H9 (cell line): ENCODE measurements around the gene GCN1. TPM values are rescaled to one million over a fixed set of nuclear protein-coding genes. Genes with fewer than 3 reads are reported as not detected.

Experiments used
- DNase-seq: peaks from one replicate; pipeline ENCODE4 v3.0.0-alpha.2; 2017
- H2AFZ ChIP-seq: one replicate; pipeline ENCODE4 v1.6.1; 2013; ENCODE audit warnings: mild to moderate bottlenecking, low read length, control low read depth, moderate library complexity
- H2AK5ac ChIP-seq: 2 replicates; pipeline ENCODE4 v1.6.1; 2013; ENCODE audit warnings: low read length, control low read depth, mixed read lengths; ENCODE audit not compliant: insufficient read length
- H2BK120ac ChIP-seq: one replicate; pipeline ENCODE4 v1.6.1; 2013; ENCODE audit warnings: low read depth, mild to moderate bottlenecking, low read length, control low read depth, inconsistent platforms; ENCODE audit not compliant: poor library complexity, severe bottlenecking
- H2BK12ac ChIP-seq: 2 replicates; pipeline ENCODE4 v1.6.1; 2013; ENCODE audit warnings: low read length, control low read depth, mixed read lengths, low read depth; ENCODE audit not compliant: insufficient read length
- H2BK15ac ChIP-seq: 2 replicates; pipeline ENCODE4 v1.6.1; 2013; ENCODE audit warnings: low read depth, low read length, control low read depth
- H2BK20ac ChIP-seq: one replicate; pipeline ENCODE4 v1.6.1; 2013; ENCODE audit warnings: low read depth, mild to moderate bottlenecking, low read length, control low read depth, inconsistent platforms; ENCODE audit not compliant: poor library complexity, severe bottlenecking
- H2BK5ac ChIP-seq: 2 replicates; pipeline ENCODE4 v1.6.1; 2013; ENCODE audit warnings: low read length, control low read depth, mixed read lengths; ENCODE audit not compliant: insufficient read length
- H3K14ac ChIP-seq: 2 replicates; pipeline ENCODE4 v1.6.1; 2013; ENCODE audit warnings: low read length, control low read depth; ENCODE audit not compliant: insufficient read depth
- H3K18ac ChIP-seq: 2 replicates; pipeline ENCODE4 v1.6.1; 2013; ENCODE audit warnings: low read depth, mild to moderate bottlenecking, mixed read lengths, low read length, control low read depth; ENCODE audit not compliant: insufficient read length
- H3K23ac ChIP-seq: 2 replicates; pipeline ENCODE4 v1.6.1; 2013; ENCODE audit warnings: low read length, control low read depth, mixed read lengths, low read depth; ENCODE audit not compliant: insufficient read length
- H3K23me2 ChIP-seq: 2 replicates; pipeline ENCODE4 v1.6.1; 2013; ENCODE audit warnings: low read depth, mild to moderate bottlenecking, mixed read lengths, low read length, control low read depth; ENCODE audit not compliant: insufficient read length, poor library complexity, severe bottlenecking
- H3K27ac ChIP-seq: 2 replicates; pipeline ENCODE4 v1.5.1; 2013; ENCODE audit warnings: low read length, control low read depth, mixed read lengths, low read depth; ENCODE audit not compliant: insufficient read length
- H3K27me3 ChIP-seq: 2 replicates; pipeline ENCODE4 v1.6.1; 2013; ENCODE audit warnings: low read length, control low read depth, inconsistent platforms; ENCODE audit not compliant: insufficient read depth
- H3K4ac ChIP-seq: 2 replicates; pipeline ENCODE4 v1.6.1; 2013; ENCODE audit warnings: low read depth, mild to moderate bottlenecking, control low read depth, inconsistent platforms, low read length, moderate library complexity
- H3K4me1 ChIP-seq: 2 replicates; pipeline ENCODE4 v1.6.1; 2013; ENCODE audit warnings: low read length, control low read depth, inconsistent platforms; ENCODE audit not compliant: insufficient read depth
- H3K4me2 ChIP-seq: 2 replicates; pipeline ENCODE4 v1.6.1; 2013; ENCODE audit warnings: low read length, control low read depth, mixed read lengths; ENCODE audit not compliant: insufficient read length, insufficient read depth
- H3K56ac ChIP-seq: 2 replicates; pipeline ENCODE4 v1.6.1; 2013; ENCODE audit warnings: low read depth, mild to moderate bottlenecking, mixed read lengths, low read length, control low read depth; ENCODE audit not compliant: insufficient read length
- H3K79me1 ChIP-seq: 2 replicates; pipeline ENCODE4 v1.6.1; 2013; ENCODE audit warnings: low read depth, mild to moderate bottlenecking, moderate library complexity, low read length, control low read depth, inconsistent platforms; ENCODE audit not compliant: insufficient read depth, poor library complexity, severe bottlenecking
- H3K79me2 ChIP-seq: 2 replicates; pipeline ENCODE4 v1.6.1; 2013; ENCODE audit warnings: low read length, control low read depth, inconsistent platforms; ENCODE audit not compliant: insufficient read depth
- H3K9ac ChIP-seq: 2 replicates; pipeline ENCODE4 v1.6.1; 2013; ENCODE audit warnings: low read length, control low read depth, mixed read lengths; ENCODE audit not compliant: insufficient read length; ENCODE audit errors: extremely low read depth
- H3K9me3 ChIP-seq: one replicate; pipeline ENCODE4 v1.6.1; 2013; ENCODE audit warnings: low read depth, low read length, inconsistent platforms; ENCODE audit not compliant: control insufficient read depth
- H3T11ph ChIP-seq: one replicate; pipeline ENCODE4 v1.6.1; 2013; ENCODE audit warnings: mild to moderate bottlenecking, low read length, control low read depth, inconsistent platforms
- H4K20me1 ChIP-seq: one replicate; pipeline ENCODE4 v1.6.1; 2013; ENCODE audit not compliant: control insufficient read depth, insufficient read length, insufficient read depth
- H4K5ac ChIP-seq: 2 replicates; pipeline ENCODE4 v1.6.1; 2013; ENCODE audit warnings: low read depth, mild to moderate bottlenecking, mixed read lengths, low read length, control low read depth; ENCODE audit not compliant: insufficient read length
- H4K8ac ChIP-seq: replicated peaks from 2 replicates; pipeline ENCODE4 v1.6.1; 2013; ENCODE audit warnings: low read length, control low read depth, mixed read lengths, low read depth; ENCODE audit not compliant: insufficient read length
- H4K91ac ChIP-seq: 2 replicates; pipeline ENCODE4 v1.6.1; 2013; ENCODE audit warnings: low read depth, mild to moderate bottlenecking, moderate library complexity, mixed read lengths, low read length, control low read depth; ENCODE audit not compliant: insufficient read length
- H3K27ac Mint-ChIP-seq, 3 experiments: 2 replicates in 2 of 3; 3 replicates in 1 of 3; pipeline ENCODE4 v1.8.0; 2020 to 2021; ENCODE audit warnings: mixed read lengths in 3 of 3, mild to moderate bottlenecking in 1 of 3, moderate library complexity in 1 of 3
- H3K27me3 Mint-ChIP-seq: 2 replicates; pipeline ENCODE4 v1.8.0; 2021; ENCODE audit warnings: low read depth, mild to moderate bottlenecking, moderate library complexity, mixed read lengths
- H3K36me3 Mint-ChIP-seq, 3 experiments: 2 replicates in 2 of 3; 3 replicates in 1 of 3; pipeline ENCODE4 v1.8.0; 2020 to 2021; ENCODE audit warnings: low read depth in 3 of 3, mixed read lengths in 3 of 3; ENCODE audit not compliant: insufficient read depth in 1 of 3
- H3K4me1 Mint-ChIP-seq, 2 experiments: 2 replicates each; pipeline ENCODE4 v1.8.0; 2020; ENCODE audit warnings: mixed read lengths in 2 of 2
- H3K4me3 Mint-ChIP-seq, 2 experiments: 2 replicates in 1 of 2; 3 replicates in 1 of 2; pipeline ENCODE4 v1.8.0; 2020 to 2021; ENCODE audit warnings: mild to moderate bottlenecking in 2 of 2, mixed read lengths in 2 of 2, moderate library complexity in 1 of 2
- H3K9me3 Mint-ChIP-seq, 2 experiments: 2 replicates in 1 of 2; 3 replicates in 1 of 2; pipeline ENCODE4 v1.8.0; 2020; ENCODE audit warnings: mild to moderate bottlenecking in 2 of 2, mixed read lengths in 2 of 2, moderate library complexity in 1 of 2
- CTCF ChIP-seq: fragments of 200-600 bp; sonication (generic); conservative IDR thresholded peaks from 3 replicates; pipeline ENCODE4 v1.8.0; 2021; ENCODE audit warnings: antibody characterized with exemption, mild to moderate bottlenecking
- WGBS: extraction: QIAGEN DNeasy Blood & Tissue Kit; methylation state at CpG from one replicate; pipeline ENCODE4 v1.1.7; 2013; ENCODE audit warnings: missing lambda C conversion rate, low lambda C conversion rate, mixed read lengths; ENCODE audit not compliant: insufficient read length; ENCODE audit errors: extremely low coverage; 5-methylcytosine and 5-hydroxymethylcytosine counted together
- total RNA-seq: library from RNA; stranded (reverse); gene quantifications from 2 replicates; pipeline ENCODE4 v1.2.1, GENCODE V29; 2021

Gene GCN1
- total RNA-seq, 1 experiment from 2014 or later = 137 TPM

- no peak overlapping the region for H4K8ac ChIP-seq
- no peak overlapping the region for H2BK20ac ChIP-seq
- H3K4me2 ChIP-seq = no peak overlapping the region
- no peak overlapping the region for H3K9ac ChIP-seq
- H2AFZ ChIP-seq = no peak overlapping the region
- WGBS = no CpG with 5 or more reads among the region's 9 CpGs
- no peak overlapping the region for H3K27ac ChIP-seq
- Mint-ChIP-seq H3K36me3 (no peaks in the 10 kb centered on the region; a peak in 1 of 7 replicates), H3K9me3 (no peaks in the 10 kb centered on the region), H3K27ac (peak overlapping the region in 1 of 3 experiments; percentile 31; a peak in 4 of 7 replicates), H3K4me3 (0 out of 5 replicates have a peak overlapping the region, but pooled peaks of 1 of the 2 experiments have one; percentile 14), H3K27me3 (no peaks in the 10 kb centered on the region), H3K4me1 (peaks cover 40 to 41% of the 10 kb centered on the region in 2 experiments)
- H2BK120ac ChIP-seq = no peak overlapping the region
- peaks cover 2% of the 10 kb centered on the region for H3K79me1 ChIP-seq
- H3K23me2 ChIP-seq = no peaks in the 10 kb centered on the region
- H3K4ac ChIP-seq = no peak overlapping the region
- no peak overlapping the region for H3K23ac ChIP-seq
- no peaks in the 10 kb centered on the region for H3K27me3 ChIP-seq
- H3K14ac ChIP-seq = no peak overlapping the region
- H4K5ac ChIP-seq = no peak overlapping the region
- no peak overlapping the region for H3K56ac ChIP-seq
- H3K4me1 ChIP-seq = peaks cover 4% of the 10 kb centered on the region; the same call in 1 of the 2 replicates
- no peak for DNase-seq
- no peak overlapping the region for H2BK12ac ChIP-seq
- H3K79me2 ChIP-seq = peaks cover 33% of the 10 kb centered on the region; the same call in 1 of the 2 replicates
- no peak for TF ChIP-seq CTCF
- no peak overlapping the region for H3K18ac ChIP-seq
- H2BK5ac ChIP-seq = no peak overlapping the region
- H2BK15ac ChIP-seq = no peak overlapping the region
- no peak overlapping the region for H3T11ph ChIP-seq
- H2AK5ac ChIP-seq = no peak overlapping the region
- H4K91ac ChIP-seq = no peak overlapping the region
- no peaks in the 10 kb centered on the region for H4K20me1 ChIP-seq
- no peaks in the 10 kb centered on the region for H3K9me3 ChIP-seq
These were observed 47.8 kb upstream of the GCN1 start for GRCh38 chr12:120242275-120242799.
